ENCODE measurements around the gene ADH5. TPM values are rescaled to one million over a fixed set of nuclear protein-coding genes. Genes with fewer than 3 reads are reported as not detected.

The ADH5 gene
- total and polyA plus RNA-seq, 2 donors (not counting 1 experiment from before 2014, with no cell fraction given), result 23.9 to 65.6 TPM

- Histone ChIP-seq H3K27ac (ENCODE audit: low read length in 2 of 2) (no peak overlapping the region), H3K4me3 (ENCODE audit: control extremely low read depth in 1 of 5, extremely low read depth in 1 of 5, insufficient read depth in 1 of 5, low read depth in 2 of 5, low read length in 4 of 5) (no peak overlapping the region), H3K9me3 (ENCODE audit: control extremely low read depth in 1 of 3, control insufficient read depth in 2 of 3, insufficient read depth in 1 of 3, low read length in 2 of 3) (no peaks in the 10 kb centered on the region), H3K27me3 (replicated peaks in 1 of 4; ENCODE audit: control extremely low read depth in 1 of 4, control insufficient read depth in 3 of 4, insufficient read depth in 4 of 4, low read length in 3 of 4) (no peaks in the 10 kb centered on the region), H3K4me1 (ENCODE audit: control insufficient read depth in 2 of 2, insufficient read depth in 2 of 2, low read length in 2 of 2) (no peaks in the 10 kb centered on the region), H3K36me3 (replicated peaks in 1 of 2; ENCODE audit: control extremely low read depth in 1 of 2, control insufficient read depth in 1 of 2, extremely low read depth in 1 of 2, insufficient read depth in 2 of 2, low read length in 1 of 2) (no peaks in the 10 kb centered on the region), H4K20me1 (ENCODE audit: control insufficient read depth, insufficient read depth, low read length, poor library complexity, severe bottlenecking) (no peaks in the 10 kb centered on the region), H2AFZ (ENCODE audit: insufficient read depth, low read depth, low read length, poor library complexity, severe bottlenecking) (no peak overlapping the region), H3K79me2 (ENCODE audit: control insufficient read depth, insufficient read depth, low read length) (no peaks in the 10 kb centered on the region), H3K4me2 (replicated peaks; ENCODE audit: low read depth, low read length, poor library complexity, severe bottlenecking) (no peak overlapping the region), H3K9ac (ENCODE audit: low read length) (no peak overlapping the region)
- ChIA-PET CTCF (no interaction called here), POLR2A (no interaction called here)
- ATAC-seq (ENCODE audit: low read depth), result no peak
- DNase-seq, result no peak
- H3K4me1 Mint-ChIP-seq, result no peaks in the 10 kb centered on the region
- H3K27ac Mint-ChIP-seq, result no peak overlapping the region
- TF ChIP-seq CTCF (IDR thresholded peaks at IDR 0.05) (no peak), EZH2 (IDR thresholded peaks at IDR 0.05; ENCODE audit: borderline replicate concordance, insufficient read depth, low read depth, low read length, poor library complexity, severe bottlenecking) (no peak)
- no peaks in the 10 kb centered on the region for H3K27me3 Mint-ChIP-seq
- WGBS (ENCODE audit: insufficient coverage), result no CpG with 5 or more reads among the region's 1 CpG
- H3K4me3 Mint-ChIP-seq, result no peak overlapping the region
- no peaks in the 10 kb centered on the region for H3K9me3 Mint-ChIP-seq (ENCODE audit: insufficient read depth)
- intact Hi-C loops (cut with micrococcal nuclease), result no loop called here
These were observed 15.6 kb upstream of the ADH5 start for GRCh38 chr4:99104153-99104552.

GRCh38 chr4:99103166-99103565 lies 14.6 kb upstream of the ADH5 start:
- Histone ChIP-seq H3K79me2 (ENCODE audit: control insufficient read depth, insufficient read depth, low read length) (no peaks in the 10 kb centered on the region), H3K36me3 (replicated peaks in 1 of 2; ENCODE audit: control extremely low read depth in 1 of 2, control insufficient read depth in 1 of 2, extremely low read depth in 1 of 2, insufficient read depth in 2 of 2, low read length in 1 of 2) (no peaks in the 10 kb centered on the region), H3K4me3 (ENCODE audit: control extremely low read depth in 1 of 5, extremely low read depth in 1 of 5, insufficient read depth in 1 of 5, low read depth in 2 of 5, low read length in 4 of 5) (no peak overlapping the region), H3K27ac (ENCODE audit: low read length in 2 of 2) (no peak overlapping the region), H4K20me1 (ENCODE audit: control insufficient read depth, insufficient read depth, low read length, poor library complexity, severe bottlenecking) (no peaks in the 10 kb centered on the region), H3K9ac (ENCODE audit: low read length) (no peak overlapping the region), H3K27me3 (replicated peaks in 1 of 4; ENCODE audit: control extremely low read depth in 1 of 4, control insufficient read depth in 3 of 4, insufficient read depth in 4 of 4, low read length in 3 of 4) (no peaks in the 10 kb centered on the region), H2AFZ (ENCODE audit: insufficient read depth, low read depth, low read length, poor library complexity, severe bottlenecking) (no peak overlapping the region), H3K9me3 (ENCODE audit: control extremely low read depth in 1 of 3, control insufficient read depth in 2 of 3, insufficient read depth in 1 of 3, low read length in 2 of 3) (no peaks in the 10 kb centered on the region), H3K4me2 (replicated peaks; ENCODE audit: low read depth, low read length, poor library complexity, severe bottlenecking) (no peak overlapping the region), H3K4me1 (ENCODE audit: control insufficient read depth in 2 of 2, insufficient read depth in 2 of 2, low read length in 2 of 2) (no peaks in the 10 kb centered on the region)
- Mint-ChIP-seq H3K27me3 (no peaks in the 10 kb centered on the region), H3K4me3 (no peak overlapping the region), H3K9me3 (ENCODE audit: insufficient read depth) (no peaks in the 10 kb centered on the region), H3K4me1 (no peaks in the 10 kb centered on the region), H3K27ac (no peak overlapping the region)
- ChIA-PET CTCF (interaction anchor here (1.0 kb wide), 1 partner anchor 108 kb away, joined by 3 read pairs; the partner anchor contains the start of gene METAP1), POLR2A (no interaction called here)
- TF ChIP-seq EZH2 (IDR thresholded peaks at IDR 0.05; ENCODE audit: borderline replicate concordance, insufficient read depth, low read depth, low read length, poor library complexity, severe bottlenecking), result no peak
- no peak for TF ChIP-seq CTCF (IDR thresholded peaks at IDR 0.05)
- ATAC-seq (ENCODE audit: low read depth) (no peak), DNase-seq (no peak)
- intact Hi-C loops (cut with micrococcal nuclease), result no loop called here
